ENCODE data around the gene APBB1IP.
"Not testable (repeated sequence)": the region's sequence is repeated elsewhere in the genome, so short reads cannot be mapped to it uniquely, and the experiment has no call there.

The APBB1IP gene

GRCh38 chr10:26478061-26478460, 39.9 kb downstream of the APBB1IP start:
- no peak for DNase-seq

- peak; percentile 23 for DNase-seq
Measured at GRCh38 chr10:26479766-26480492, 41.8 kb downstream of the APBB1IP start.

DNA sequence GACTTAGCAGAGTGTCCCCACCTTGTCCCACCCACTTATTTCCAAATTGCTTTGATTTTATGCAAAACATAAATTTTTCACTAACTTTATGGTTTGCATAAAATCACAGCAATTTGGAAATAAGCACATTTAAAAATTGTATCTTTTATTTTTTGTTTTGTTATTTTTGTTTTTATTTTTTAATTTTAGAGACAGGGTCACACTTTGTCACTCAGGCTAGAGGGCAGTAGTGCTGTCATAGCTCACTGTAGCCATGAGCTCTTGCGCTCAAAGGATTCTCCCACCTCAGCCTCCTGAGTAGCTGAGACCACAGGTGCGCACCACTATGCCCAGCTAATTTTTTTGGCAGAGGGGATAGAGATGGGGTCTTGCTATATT, 43.2 kb downstream of the APBB1IP start:
- no peak for DNase-seq

DNA sequence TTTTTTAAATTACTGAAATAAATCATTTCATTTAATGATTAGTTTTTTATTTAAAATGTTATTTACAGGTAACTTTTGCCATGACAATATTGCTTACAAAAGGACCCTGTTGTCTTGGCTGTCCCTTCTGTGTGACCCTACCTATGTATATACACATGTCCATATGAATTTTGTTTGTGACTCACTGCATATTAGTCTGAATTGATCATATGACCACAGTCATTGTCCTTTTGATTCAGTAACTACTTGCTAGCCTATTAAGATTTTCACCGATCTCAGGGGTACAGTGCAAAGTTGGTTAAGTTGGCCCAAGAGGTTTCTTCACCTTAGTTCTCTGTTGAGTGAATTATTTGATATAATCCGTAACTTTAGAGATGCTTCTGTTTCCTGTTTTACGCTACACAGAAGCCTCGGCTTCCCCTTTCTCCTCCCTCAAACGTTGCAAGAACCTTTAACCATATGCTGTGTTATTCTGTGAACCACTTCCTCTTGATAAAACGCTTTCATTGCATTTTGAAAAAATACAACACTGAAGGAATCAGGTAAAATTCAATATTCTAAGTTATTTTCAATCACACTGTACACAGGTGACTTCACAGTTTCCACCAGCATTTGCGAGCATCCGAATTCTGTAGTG, 43.9 kb downstream of the APBB1IP start:
- DNase-seq = no peak

GRCh38 chr10:26483554-26483953, 45.4 kb downstream of the APBB1IP start:
- no peak for DNase-seq

- no peak for DNase-seq
Measured at GRCh38 chr10:26485150-26485941, 47.2 kb downstream of the APBB1IP start.

- no peak for DNase-seq
Measured at GRCh38 chr10:26486304-26486703, 48.2 kb downstream of the APBB1IP start.

GRCh38 chr10:26486990-26487850, 49.1 kb downstream of the APBB1IP start:
- DNase-seq = peak; percentile 72

- peak; percentile 18 for DNase-seq
Measured at GRCh38 chr10:26488344-26488743, 50.2 kb downstream of the APBB1IP start.

DNA sequence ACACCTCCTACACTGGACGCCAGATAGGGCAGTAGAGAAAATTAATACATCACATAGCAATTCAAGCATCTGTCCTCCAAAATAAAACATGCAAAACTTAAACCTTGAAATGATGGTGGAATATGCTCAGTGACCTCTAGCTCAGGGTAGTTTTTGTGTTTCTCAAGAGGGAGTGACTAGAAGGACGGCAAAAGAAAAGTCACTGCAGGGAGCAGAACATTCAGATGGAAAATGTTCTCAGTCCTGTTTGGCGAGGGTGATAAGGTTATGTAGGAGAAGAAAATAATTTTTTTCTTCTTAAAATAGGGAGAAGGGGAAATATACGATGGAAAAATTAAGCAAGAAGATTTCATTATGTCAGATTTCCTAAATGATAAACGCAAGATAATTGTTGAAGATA, 50.9 kb downstream of the APBB1IP start:
- no peak for DNase-seq

DNA sequence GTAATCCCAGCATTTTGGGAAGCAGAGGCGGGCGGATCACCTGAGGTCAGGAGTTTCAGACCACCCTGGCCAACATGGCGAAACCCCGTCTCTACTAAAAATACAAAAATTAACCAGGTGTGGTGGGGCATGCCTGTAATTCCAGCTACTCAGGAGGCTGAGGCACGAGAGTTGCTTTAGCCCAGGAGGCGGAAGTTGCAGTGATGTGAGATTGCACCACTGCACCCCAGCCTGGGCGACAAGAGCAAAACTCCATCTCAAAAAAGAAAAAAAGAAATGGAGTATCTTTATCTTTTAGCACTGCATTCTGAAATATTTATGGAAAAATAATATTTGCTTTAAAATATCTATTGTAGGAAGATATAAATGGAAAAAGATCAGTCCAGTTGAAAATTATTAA, 52.2 kb downstream of the APBB1IP start:
- DNase-seq = not testable (repeated sequence)

DNA sequence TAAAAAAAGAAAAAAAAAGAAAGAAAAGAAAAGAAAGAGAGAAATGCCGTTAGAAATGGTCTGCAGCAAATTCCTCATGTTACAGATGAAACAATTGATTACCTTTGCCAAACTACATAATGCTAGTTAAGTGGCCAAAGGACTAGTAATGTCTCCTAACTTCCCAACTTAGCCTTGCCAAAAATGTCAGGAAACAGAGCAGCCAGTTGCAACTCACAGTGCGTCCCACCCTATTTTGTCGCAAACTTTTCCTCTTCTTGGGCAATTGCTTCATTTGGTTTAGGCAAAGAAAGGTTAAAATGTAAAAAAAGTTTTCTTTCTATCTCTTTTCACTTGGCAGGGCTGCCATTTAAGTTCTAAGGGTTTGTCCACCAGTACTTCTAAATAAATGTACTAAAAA, 53.1 kb downstream of the APBB1IP start:
- DNase-seq = no peak

DNA sequence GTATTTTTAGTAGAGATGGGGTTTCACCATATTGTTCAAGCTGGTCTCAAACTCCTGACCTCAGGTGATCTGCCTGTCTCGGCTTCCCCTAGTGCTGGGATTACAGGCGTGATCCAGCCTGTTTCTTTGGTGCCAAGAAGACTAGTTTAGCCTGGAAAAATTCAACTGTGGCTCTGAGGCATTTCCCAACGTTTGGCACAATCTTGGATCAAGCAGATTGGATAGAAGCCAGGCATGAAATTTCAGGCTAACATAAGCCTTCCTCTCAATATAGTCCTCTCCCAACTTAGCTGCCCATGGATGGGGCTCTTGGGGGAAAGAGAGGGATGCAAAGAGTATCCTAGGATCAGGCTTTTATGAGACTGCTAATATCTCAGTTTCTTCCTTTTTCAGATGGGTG, 53.8 kb downstream of the APBB1IP start:
- no peak for DNase-seq

- not testable (repeated sequence) for DNase-seq
Measured at GRCh38 chr10:26492725-26493124, 54.6 kb downstream of the APBB1IP start.

DNA sequence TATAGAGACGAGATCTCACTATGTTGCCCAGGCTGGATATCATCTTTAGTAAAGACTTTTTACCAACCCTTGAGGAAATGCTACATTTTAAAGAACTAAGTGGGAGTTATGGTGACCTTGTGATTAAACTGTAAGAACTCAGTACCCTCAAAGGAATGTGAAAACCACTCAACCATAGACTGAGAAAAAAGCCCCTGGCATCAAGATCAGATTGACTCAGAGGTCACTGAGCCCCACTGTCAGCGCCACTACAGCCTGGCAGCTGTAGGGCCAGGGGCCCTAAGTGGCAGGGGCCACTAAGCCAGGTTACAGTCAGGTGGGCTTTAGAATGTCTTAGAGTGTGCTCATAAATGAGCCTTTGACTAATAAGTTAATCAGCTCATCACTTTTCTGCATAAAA, 55.9 kb downstream of the APBB1IP start:
- DNase-seq = no peak

DNA sequence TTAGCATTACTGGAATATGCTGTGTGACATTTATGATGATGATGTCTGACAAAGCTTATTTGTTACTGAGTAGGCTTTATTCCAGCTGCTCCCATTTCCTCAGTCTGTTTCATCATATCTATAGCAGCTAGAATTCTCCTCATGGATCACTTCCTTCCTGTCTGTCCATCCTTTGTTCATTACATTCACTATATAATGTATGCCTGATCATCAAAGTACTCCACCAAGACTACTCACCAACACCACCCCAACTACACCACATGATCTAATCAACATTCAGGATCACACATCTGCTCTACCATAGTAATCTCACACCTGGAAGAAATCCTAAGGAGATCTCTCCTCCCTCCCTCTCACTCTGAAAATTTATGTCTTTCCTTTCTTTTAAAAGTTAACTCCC, 61.3 kb downstream of the APBB1IP start:
- no peak for DNase-seq

- DNase-seq = no peak
Measured at GRCh38 chr10:26502986-26503385, 64.8 kb downstream of the APBB1IP start.

DNA sequence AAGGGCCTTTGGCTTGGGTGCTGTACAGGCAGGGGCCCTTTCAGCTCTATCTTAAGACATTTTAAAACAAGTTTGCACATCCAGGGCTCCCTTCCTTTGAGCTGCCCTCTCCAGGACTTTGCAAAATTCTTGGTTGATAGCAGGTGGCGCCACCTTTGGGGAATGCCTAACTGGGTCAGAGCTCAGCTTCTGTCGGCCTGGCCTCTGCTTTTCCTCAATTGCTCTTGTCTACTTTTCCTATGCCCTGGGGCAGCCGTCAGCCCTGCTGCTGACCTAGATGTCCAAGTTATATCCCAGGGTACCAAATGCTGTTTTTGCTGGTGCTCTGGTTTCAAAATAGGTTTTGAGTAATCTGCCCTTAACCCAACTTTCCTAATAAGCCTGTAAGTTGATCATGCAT, 65.8 kb downstream of the APBB1IP start:
- peak; percentile 13 for DNase-seq

GRCh38 chr10:26504429-26504828, 66.3 kb downstream of the APBB1IP start:
- DNase-seq = not testable (repeated sequence)

- DNase-seq = no peak
Measured at GRCh38 chr10:26505491-26505890, 67.3 kb downstream of the APBB1IP start.

DNA sequence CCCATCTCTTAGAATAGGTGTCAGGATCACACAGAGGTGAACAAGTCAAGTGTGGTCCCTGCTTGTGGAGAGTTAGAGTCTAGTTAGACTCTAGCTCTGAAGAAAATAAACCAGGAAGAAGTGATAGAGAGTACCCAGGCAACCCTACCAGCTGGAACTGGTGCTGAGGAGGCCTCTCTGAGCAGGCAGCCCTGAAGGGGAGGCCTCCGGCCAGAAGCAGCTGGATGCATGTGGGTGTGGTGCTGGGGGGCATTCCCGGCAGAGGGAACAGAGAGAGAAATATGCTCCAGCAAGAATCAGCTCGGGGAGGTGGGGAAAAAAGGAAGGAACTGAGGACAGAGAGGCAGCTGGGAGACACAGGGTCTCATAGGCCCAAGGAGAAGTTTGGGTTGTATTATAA, 68.6 kb downstream of the APBB1IP start:
- no peak for DNase-seq

DNA sequence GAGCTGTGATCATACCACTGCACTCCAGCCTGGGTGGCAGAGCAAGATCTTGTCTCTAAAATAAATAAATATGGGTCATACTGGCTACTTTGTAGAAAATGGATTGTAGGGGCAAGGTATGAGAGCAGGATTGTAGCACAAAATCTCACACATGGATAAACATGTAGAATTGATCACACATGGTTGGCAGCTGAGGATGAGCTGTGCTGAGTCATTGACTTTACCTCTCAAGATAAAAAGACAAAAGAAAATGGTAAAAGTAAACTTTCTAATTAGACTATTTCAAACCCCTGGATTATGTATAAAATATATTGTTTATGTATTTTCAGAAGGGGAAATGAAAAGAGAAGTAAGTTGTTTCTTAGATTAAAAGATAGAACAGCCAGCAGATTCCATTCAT, 69.3 kb downstream of the APBB1IP start:
- no peak for DNase-seq

- DNase-seq = no peak
Measured at GRCh38 chr10:26508016-26508415, 69.9 kb downstream of the APBB1IP start.

All from activated naive CD4-positive, alpha-beta T cell treated with Interleukin-2 at 50 U/mL for 16 hours (primary cell).